Adrenal gland (tissue), 5 donors: ENCODE measurements around the gene ACADS.

Source experiments
- POLR2A ChIP-seq, 2 donors: fragments of 450-650 bp; IDR thresholded peaks; one replicate each; pipeline ENCODE4 v1.6.1; 2017; ENCODE audit warnings: antibody characterized with exemption in 2 of 2, mild to moderate bottlenecking in 2 of 2, moderate library complexity in 1 of 2
- TF ChIP-seq, protein P1 (sequence below), 6 experiments: fragments of 450-650 bp in 4 of 6; fragments of 200-600 bp in 2 of 6; sonication (generic) in 1 of 6; IDR thresholded peaks; 1 replicate in 5 of 6; 2 replicates in 1 of 6; pipeline versions ENCODE4 v1.5.1 to v1.8.0; 2016 to 2021; ENCODE audit warnings: antibody characterized with exemption in 6 of 6, mild to moderate bottlenecking in 2 of 6, moderate library complexity in 1 of 6
- donor health status: DM: no; HTN: no; CAD: no.

DNA sequence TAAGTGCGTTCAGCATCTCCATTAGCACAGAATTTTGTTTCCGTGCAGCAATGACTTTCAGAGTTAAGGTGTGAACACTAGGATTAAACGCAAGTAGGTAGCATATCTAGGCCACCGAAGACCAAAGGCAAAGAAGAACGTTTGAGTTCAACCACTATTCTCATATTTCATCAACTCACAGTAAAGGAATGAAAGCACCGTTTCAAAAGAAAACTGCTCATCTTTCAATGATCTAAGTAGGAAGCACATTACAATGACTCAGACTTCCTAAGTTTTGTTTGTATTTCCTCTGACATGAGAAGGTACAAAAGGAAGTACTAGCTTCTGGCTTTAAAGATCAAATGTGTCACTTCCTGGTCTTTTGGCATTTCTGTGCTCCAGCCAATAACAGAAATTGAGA, 57.6 kb downstream of the ACADS start:
- TF ChIP-seq, protein P1, sequence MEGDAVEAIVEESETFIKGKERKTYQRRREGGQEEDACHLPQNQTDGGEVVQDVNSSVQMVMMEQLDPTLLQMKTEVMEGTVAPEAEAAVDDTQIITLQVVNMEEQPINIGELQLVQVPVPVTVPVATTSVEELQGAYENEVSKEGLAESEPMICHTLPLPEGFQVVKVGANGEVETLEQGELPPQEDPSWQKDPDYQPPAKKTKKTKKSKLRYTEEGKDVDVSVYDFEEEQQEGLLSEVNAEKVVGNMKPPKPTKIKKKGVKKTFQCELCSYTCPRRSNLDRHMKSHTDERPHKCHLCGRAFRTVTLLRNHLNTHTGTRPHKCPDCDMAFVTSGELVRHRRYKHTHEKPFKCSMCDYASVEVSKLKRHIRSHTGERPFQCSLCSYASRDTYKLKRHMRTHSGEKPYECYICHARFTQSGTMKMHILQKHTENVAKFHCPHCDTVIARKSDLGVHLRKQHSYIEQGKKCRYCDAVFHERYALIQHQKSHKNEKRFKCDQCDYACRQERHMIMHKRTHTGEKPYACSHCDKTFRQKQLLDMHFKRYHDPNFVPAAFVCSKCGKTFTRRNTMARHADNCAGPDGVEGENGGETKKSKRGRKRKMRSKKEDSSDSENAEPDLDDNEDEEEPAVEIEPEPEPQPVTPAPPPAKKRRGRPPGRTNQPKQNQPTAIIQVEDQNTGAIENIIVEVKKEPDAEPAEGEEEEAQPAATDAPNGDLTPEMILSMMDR (IDR thresholded peaks at IDR 0.05) = no peak
- TF ChIP-seq POLR2A (IDR thresholded peaks at IDR 0.05) = no peak
